ENCODE results near the gene KSR1. TPM values are rescaled to one million over a fixed set of nuclear protein-coding genes. Genes with fewer than 3 reads are reported as not detected.
A peak's percentile ranks its signal among the peaks of the same experiment; 100 is the strongest.

KSR1 gene
- total and polyA plus RNA-seq, 9 of the 15 experiments (the other 6 are each of a cell fraction or from before 2014, with no cell fraction given) = 1.4 to 51.7 (median 18.4) TPM

DNA sequence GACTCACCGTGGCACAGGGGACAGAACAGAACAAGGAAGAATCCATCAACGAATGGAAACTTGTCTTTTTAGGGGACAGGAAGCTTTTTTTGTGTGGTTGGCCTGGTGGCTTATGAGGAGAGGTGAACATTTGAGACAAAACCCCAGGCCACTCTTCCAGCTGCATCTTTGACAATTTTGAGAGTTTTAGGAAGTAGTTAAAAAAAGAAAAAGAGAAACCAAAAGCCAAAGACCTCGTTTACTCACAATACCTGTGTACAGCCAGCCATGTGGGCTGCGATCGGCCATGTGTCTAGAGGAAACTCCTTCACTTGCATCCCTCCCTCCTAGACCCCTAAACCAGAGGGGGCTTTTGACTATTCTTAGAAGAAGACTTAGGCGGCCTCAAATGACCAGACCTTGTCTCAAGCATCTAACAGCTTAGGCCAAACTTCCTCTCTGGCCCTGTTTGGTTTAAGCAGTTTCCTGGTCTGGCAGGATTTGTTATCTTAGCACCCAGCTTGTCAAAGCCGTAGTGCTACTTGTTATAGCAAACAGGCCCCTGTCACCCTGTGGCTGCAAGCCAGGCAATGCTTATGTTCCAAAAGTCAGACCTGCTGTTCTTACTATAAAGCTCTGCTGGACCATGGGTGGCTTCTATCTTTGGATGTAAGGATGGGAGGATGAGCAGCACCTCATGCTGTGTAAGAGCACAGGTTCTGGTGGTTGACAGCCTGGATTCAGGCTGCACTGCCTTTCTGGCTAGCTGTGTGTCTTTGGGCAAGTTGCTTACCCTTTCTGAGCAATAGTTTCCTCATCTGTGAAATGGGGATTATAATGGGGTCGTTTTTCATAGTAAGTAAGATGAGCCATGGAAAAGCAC lies 17.7 kb downstream of the KSR1 start (continued):
- TF ChIP-seq FOXM1 (IDR thresholded peaks at IDR 0.05; ENCODE audit: low read depth) = peak; percentile 79
- no peak for TF ChIP-seq FOXM1 (CRISPR knock-in tag; IDR thresholded peaks at IDR 0.05; ENCODE audit: low read depth)
- TF ChIP-seq ZNF395 (CRISPR knock-in tag; IDR thresholded peaks at IDR 0.05) = peak; percentile 42; the same call in 1 of the 2 replicates
- TF ChIP-seq, protein P1, sequence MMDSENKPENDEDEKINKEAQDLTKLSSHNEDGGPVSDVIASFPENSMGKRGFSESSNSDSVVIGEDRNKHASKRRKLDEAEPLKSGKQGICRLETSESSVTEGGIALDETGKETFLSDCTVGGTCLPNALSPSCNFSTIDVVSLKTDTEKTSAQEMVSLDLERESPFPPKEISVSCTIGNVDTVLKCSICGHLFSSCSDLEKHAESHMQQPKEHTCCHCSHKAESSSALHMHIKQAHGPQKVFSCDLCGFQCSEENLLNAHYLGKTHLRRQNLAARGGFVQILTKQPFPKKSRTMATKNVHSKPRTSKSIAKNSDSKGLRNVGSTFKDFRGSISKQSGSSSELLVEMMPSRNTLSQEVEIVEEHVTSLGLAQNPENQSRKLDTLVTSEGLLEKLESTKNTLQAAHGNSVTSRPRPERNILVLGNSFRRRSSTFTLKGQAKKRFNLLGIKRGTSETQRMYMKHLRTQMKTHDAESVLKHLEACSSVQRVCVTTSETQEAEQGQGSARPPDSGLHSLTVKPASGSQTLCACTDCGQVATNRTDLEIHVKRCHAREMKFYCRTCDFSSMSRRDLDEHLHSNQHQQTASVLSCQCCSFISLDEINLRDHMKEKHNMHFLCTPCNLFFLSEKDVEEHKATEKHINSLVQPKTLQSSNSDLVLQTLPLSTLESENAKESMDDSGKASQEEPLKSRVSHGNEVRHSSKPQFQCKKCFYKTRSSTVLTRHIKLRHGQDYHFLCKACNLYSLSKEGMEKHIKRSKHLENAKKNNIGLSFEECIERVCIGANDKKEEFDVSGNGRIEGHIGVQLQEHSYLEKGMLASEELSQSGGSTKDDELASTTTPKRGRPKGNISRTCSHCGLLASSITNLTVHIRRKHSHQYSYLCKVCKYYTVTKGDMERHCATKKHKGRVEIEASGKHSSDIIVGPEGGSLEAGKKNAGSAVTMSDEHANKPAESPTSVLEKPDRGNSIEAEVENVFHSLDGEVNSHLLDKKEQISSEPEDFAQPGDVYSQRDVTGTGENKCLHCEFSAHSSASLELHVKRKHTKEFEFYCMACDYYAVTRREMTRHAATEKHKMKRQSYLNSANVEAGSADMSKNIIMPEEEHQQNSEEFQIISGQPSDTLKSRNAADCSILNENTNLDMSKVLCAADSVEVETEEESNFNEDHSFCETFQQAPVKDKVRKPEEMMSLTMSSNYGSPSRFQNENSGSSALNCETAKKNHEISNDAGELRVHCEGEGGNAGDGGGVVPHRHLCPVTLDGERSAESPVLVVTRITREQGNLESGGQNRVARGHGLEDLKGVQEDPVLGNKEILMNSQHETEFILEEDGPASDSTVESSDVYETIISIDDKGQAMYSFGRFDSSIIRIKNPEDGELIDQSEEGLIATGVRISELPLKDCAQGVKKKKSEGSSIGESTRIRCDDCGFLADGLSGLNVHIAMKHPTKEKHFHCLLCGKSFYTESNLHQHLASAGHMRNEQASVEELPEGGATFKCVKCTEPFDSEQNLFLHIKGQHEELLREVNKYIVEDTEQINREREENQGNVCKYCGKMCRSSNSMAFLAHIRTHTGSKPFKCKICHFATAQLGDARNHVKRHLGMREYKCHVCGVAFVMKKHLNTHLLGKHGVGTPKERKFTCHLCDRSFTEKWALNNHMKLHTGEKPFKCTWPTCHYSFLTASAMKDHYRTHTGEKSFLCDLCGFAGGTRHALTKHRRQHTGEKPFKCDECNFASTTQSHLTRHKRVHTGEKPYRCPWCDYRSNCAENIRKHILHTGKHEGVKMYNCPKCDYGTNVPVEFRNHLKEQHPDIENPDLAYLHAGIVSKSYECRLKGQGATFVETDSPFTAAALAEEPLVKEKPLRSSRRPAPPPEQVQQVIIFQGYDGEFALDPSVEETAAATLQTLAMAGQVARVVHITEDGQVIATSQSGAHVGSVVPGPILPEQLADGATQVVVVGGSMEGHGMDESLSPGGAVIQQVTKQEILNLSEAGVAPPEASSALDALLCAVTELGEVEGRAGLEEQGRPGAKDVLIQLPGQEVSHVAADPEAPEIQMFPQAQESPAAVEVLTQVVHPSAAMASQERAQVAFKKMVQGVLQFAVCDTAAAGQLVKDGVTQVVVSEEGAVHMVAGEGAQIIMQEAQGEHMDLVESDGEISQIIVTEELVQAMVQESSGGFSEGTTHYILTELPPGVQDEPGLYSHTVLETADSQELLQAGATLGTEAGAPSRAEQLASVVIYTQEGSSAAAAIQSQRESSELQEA (IDR thresholded peaks at IDR 0.05; ENCODE audit: low read depth) = peak; percentile 12; the same call in 1 of the 2 replicates
- peak; percentile 68 for TF ChIP-seq LCOR (CRISPR knock-in tag; IDR thresholded peaks at IDR 0.05)
- no peak for TF ChIP-seq BACH1 (tag; IDR thresholded peaks at IDR 0.05)
- peak; percentile 78; the same call in 1 of the 2 replicates for TF ChIP-seq CTBP1 (IDR thresholded peaks at IDR 0.05; ENCODE audit: borderline replicate concordance)
- peak; percentile 79 for TF ChIP-seq SMARCC2 (IDR thresholded peaks at IDR 0.05; ENCODE audit: low read depth)
- no peak for TF ChIP-seq ZNF444 (CRISPR knock-in tag; IDR thresholded peaks at IDR 0.05)
- no peak for TF ChIP-seq POLR2B (IDR thresholded peaks at IDR 0.05; ENCODE audit: low read depth, partially characterized antibody)
- TF ChIP-seq HES1 (IDR thresholded peaks at IDR 0.05; ENCODE audit: low read depth) = 0 out of 2 replicates have a peak, but pooled peaks have one; percentile 14
- TF ChIP-seq MAFF (IDR thresholded peaks at IDR 0.05; ENCODE audit: low read length) = no peak
- peak; percentile 95 for TF ChIP-seq PML (IDR thresholded peaks at IDR 0.05; ENCODE audit: low read length)
- TF ChIP-seq ZBED1 (IDR thresholded peaks at IDR 0.05) = peak; percentile 70; the same call in 1 of the 2 replicates
- TF ChIP-seq ZNF766 (CRISPR knock-in tag; conservative IDR thresholded peaks at IDR 0.05) = peak; percentile 91
- TF ChIP-seq POLR2G (IDR thresholded peaks at IDR 0.05; ENCODE audit: low read depth, low read length) = no peak
- TF ChIP-seq HDAC3 (IDR thresholded peaks at IDR 0.05; ENCODE audit: borderline replicate concordance, partially characterized antibody) = peak; percentile 90
